CD14-positive monocyte (primary cell): ENCODE results near the gene RNF217. TPM values are rescaled to one million over a fixed set of nuclear protein-coding genes. Genes with fewer than 3 reads are reported as not detected.

Source experiments
- DNase-seq, 3 donors: peaks; one replicate each; pipeline ENCODE4 v3.0.0-alpha.2; 2011 to 2022
- H2AFZ ChIP-seq: 2 replicates; pipeline ENCODE4 v1.6.0; 2012; ENCODE audit warnings: mild to moderate bottlenecking, low read depth, low read length, inconsistent platforms; ENCODE audit not compliant: insufficient read depth, poor library complexity, severe bottlenecking
- H3K27ac ChIP-seq, 2 donors: 1 replicate in 1 of 2; 2 replicates in 1 of 2; pipeline ENCODE4 v1.5.1; 2012 to 2013; ENCODE audit warnings: low read length in 2 of 2, control low read depth in 1 of 2, inconsistent platforms in 1 of 2, low read depth in 1 of 2, mild to moderate bottlenecking in 1 of 2
- H3K27me3 ChIP-seq, 2 donors: one replicate each; pipeline versions ENCODE4 v1.6.0 to v1.6.1; 2011 to 2013; ENCODE audit warnings: low read length in 2 of 2; ENCODE audit not compliant: control insufficient read depth in 2 of 2, insufficient read depth in 2 of 2
- H3K36me3 ChIP-seq, 2 donors: replicated peaks in 1 of 2; 1 replicate in 1 of 2; 2 replicates in 1 of 2; pipeline versions ENCODE4 v1.5.1 to v1.6.1; 2012 to 2013; ENCODE audit warnings: low read length in 2 of 2, control low read depth in 1 of 2, inconsistent platforms in 1 of 2, mild to moderate bottlenecking in 1 of 2; ENCODE audit not compliant: insufficient read depth in 2 of 2, control insufficient read depth in 1 of 2
- H3K4me1 ChIP-seq, 2 donors: 1 replicate in 1 of 2; 2 replicates in 1 of 2; pipeline versions ENCODE4 v1.5.1 to v1.6.1; 2012 to 2013; ENCODE audit warnings: low read length in 2 of 2, control low read depth in 1 of 2, inconsistent platforms in 1 of 2, mild to moderate bottlenecking in 1 of 2, moderate library complexity in 1 of 2; ENCODE audit not compliant: insufficient read depth in 2 of 2, control insufficient read depth in 1 of 2
- H3K4me2 ChIP-seq: replicated peaks from 2 replicates; pipeline ENCODE3; 2012; ENCODE audit warnings: low read length, moderate library complexity, mild to moderate bottlenecking; ENCODE audit not compliant: poor library complexity, severe bottlenecking; ENCODE audit errors: extremely low read depth
- H3K4me3 ChIP-seq, 3 experiments: fragments of 200-600 bp in 1 of 3; sonication (generic) in 1 of 3; replicated peaks in 1 of 3; 1 replicate in 2 of 3; 2 replicates in 1 of 3; pipeline ENCODE4 v1.5.1; 2011 to 2013; ENCODE audit warnings: low read length in 3 of 3, mild to moderate bottlenecking in 3 of 3, control low read depth in 2 of 3, low read depth in 2 of 3, inconsistent platforms in 1 of 3, moderate library complexity in 1 of 3
- H3K79me2 ChIP-seq: 2 replicates; pipeline ENCODE4 v1.6.0; 2012; ENCODE audit warnings: mild to moderate bottlenecking, control low read depth, inconsistent platforms, low read length, moderate library complexity; ENCODE audit not compliant: insufficient read depth
- H3K9ac ChIP-seq: 2 replicates; pipeline ENCODE4 v1.6.0; 2017; ENCODE audit warnings: low read length, mild to moderate bottlenecking; ENCODE audit not compliant: insufficient read depth, poor library complexity, severe bottlenecking
- H3K9me3 ChIP-seq, 2 donors: replicated peaks in 1 of 2; 1 replicate in 1 of 2; 2 replicates in 1 of 2; pipeline versions ENCODE4 v1.5.1 to v1.6.1; 2012 to 2013; ENCODE audit warnings: low read length in 2 of 2, control low read depth in 1 of 2; ENCODE audit not compliant: control insufficient read depth in 1 of 2, insufficient read depth in 1 of 2
- H4K20me1 ChIP-seq: 2 replicates; pipeline ENCODE4 v1.6.0; 2012; ENCODE audit warnings: mild to moderate bottlenecking, low read length, control low read depth, moderate library complexity; ENCODE audit not compliant: insufficient read depth
- H3K27ac Mint-ChIP-seq, 7 donors: one replicate each; pipeline ENCODE4 v1.8.0; 2020; ENCODE audit warnings: mild to moderate bottlenecking in 7 of 7, mixed read lengths in 7 of 7, moderate library complexity in 6 of 7, inconsistent platforms in 2 of 7
- H3K27me3 Mint-ChIP-seq, 3 donors: one replicate each; pipeline ENCODE4 v1.8.0; 2021 to 2022; ENCODE audit warnings: low read depth in 3 of 3, mild to moderate bottlenecking in 3 of 3, mixed read lengths in 3 of 3, moderate library complexity in 3 of 3, inconsistent platforms in 1 of 3
- H3K36me3 Mint-ChIP-seq, 2 donors: one replicate each; pipeline ENCODE4 v1.8.0; 2020; ENCODE audit warnings: mixed read lengths in 2 of 2, inconsistent platforms in 1 of 2, mild to moderate bottlenecking in 1 of 2
- H3K4me1 Mint-ChIP-seq: one replicate; pipeline ENCODE4 v1.8.0; 2020; ENCODE audit warnings: mild to moderate bottlenecking, mixed read lengths
- H3K4me3 Mint-ChIP-seq, 2 donors: one replicate each; pipeline ENCODE4 v1.8.0; 2020; ENCODE audit warnings: mild to moderate bottlenecking in 2 of 2, mixed read lengths in 2 of 2, moderate library complexity in 1 of 2
- H3K9me3 Mint-ChIP-seq, 7 donors: one replicate each; pipeline ENCODE4 v1.8.0; 2020 to 2022; ENCODE audit warnings: mixed read lengths in 7 of 7, mild to moderate bottlenecking in 6 of 7, moderate library complexity in 6 of 7, inconsistent platforms in 2 of 7
- CTCF ChIP-seq: fragments of 200-600 bp; IDR thresholded peaks from one replicate; pipeline ENCODE4 v1.8.0; 2022; ENCODE audit warnings: antibody characterized with exemption, mild to moderate bottlenecking
- WGBS: methylation state at CpG from one replicate; pipeline ENCODE4 v1.1.5; 2013; ENCODE audit warnings: missing lambda C conversion rate; ENCODE audit not compliant: insufficient coverage; 5-methylcytosine and 5-hydroxymethylcytosine counted together
- intact Hi-C, 2 donors: fragments of 100-400 bp; cut with micrococcal nuclease; formaldehyde crosslinking; loops; one replicate each; pipeline versions ENCODE4 v1.15.0 to v1.15.1; 2023
- polyA plus RNA-seq, 3 donors: library from polyadenylated mRNA; depleted of rRNA in 1 of 3; unstranded in 2 of 3; stranded (reverse) in 1 of 3; fragments of 300-500 nt in 2 of 3; fragments of >200 nt in 1 of 3; fragmentation: Illumina TruSeq in 2 of 3; gene quantifications; 1 replicate in 2 of 3; 2 replicates in 1 of 3; pipeline ENCODE4 v1.2.3, GENCODE V29; 2012 to 2021

The RNF217 gene
- polyA plus RNA-seq, 3 donors, result 2.2 to 11.6 (median 3.3) TPM

GRCh38 chr6:125037827-125038226 is 75.6 kb downstream of the RNF217 start:
- Histone ChIP-seq H2AFZ (no peak overlapping the region), H3K9me3 (no peaks in the 10 kb centered on the region), H4K20me1 (no peaks in the 10 kb centered on the region), H3K9ac (no peak overlapping the region), H3K36me3 (no peaks in the 10 kb centered on the region), H3K27ac (no peak overlapping the region), H3K4me2 (no peak overlapping the region), H3K79me2 (peaks cover 6% of the 10 kb centered on the region), H3K4me1 (peaks cover 5 to 11% of the 10 kb centered on the region in 2 donors), H3K4me3 (no peak overlapping the region), H3K27me3 (no peaks in the 10 kb centered on the region)
- no peak overlapping the region for H3K27ac Mint-ChIP-seq
- peaks cover 0 to 2% (median 0%) of the 10 kb centered on the region in 7 donors for H3K9me3 Mint-ChIP-seq
- no peak overlapping the region for H3K4me3 Mint-ChIP-seq
- no peak for TF ChIP-seq CTCF
- H3K36me3 Mint-ChIP-seq, result no peaks in the 10 kb centered on the region
- H3K4me1 Mint-ChIP-seq, result peaks cover 23% of the 10 kb centered on the region
- H3K27me3 Mint-ChIP-seq, result no peaks in the 10 kb centered on the region
- intact Hi-C loops, result no loop called here
- DNase-seq, result no peak
- WGBS, result no CpG with 5 or more reads among the region's 2 CpGs

GRCh38 chr6:125038925-125039324 is 76.7 kb downstream of the RNF217 start:
- intact Hi-C loops, result no loop called here

More at GRCh38 chr6:125038925-125039324, 76.7 kb downstream of the RNF217 start:
- no peaks in the 10 kb centered on the region for H3K36me3 ChIP-seq
- Mint-ChIP-seq H3K4me1 (peaks cover 26% of the 10 kb centered on the region), H3K4me3 (no peak overlapping the region), H3K27me3 (no peaks in the 10 kb centered on the region), H3K36me3 (no peaks in the 10 kb centered on the region), H3K9me3 (peaks cover 0 to 2% (median 0%) of the 10 kb centered on the region in 7 donors), H3K27ac (no peak overlapping the region)
- peaks cover 6% of the 10 kb centered on the region for H3K79me2 ChIP-seq
- peaks cover 5 to 11% of the 10 kb centered on the region in 2 donors for H3K4me1 ChIP-seq
- no peaks in the 10 kb centered on the region for H4K20me1 ChIP-seq
- no peak overlapping the region for H3K4me2 ChIP-seq
- no peak overlapping the region for H2AFZ ChIP-seq
- TF ChIP-seq CTCF, result no peak
- H3K27ac ChIP-seq, result no peak overlapping the region
- no CpG with 5 or more reads among the region's 2 CpGs for WGBS
- H3K4me3 ChIP-seq, result no peak overlapping the region
- no peak overlapping the region for H3K9ac ChIP-seq
- H3K9me3 ChIP-seq, result no peaks in the 10 kb centered on the region
- H3K27me3 ChIP-seq, result no peaks in the 10 kb centered on the region
- DNase-seq, result no peak
